ENCODE measurements around the gene HM13.
"Not testable (repeated sequence)": the region's sequence is repeated elsewhere in the genome, so short reads cannot be mapped to it uniquely, and the experiment has no call there.

Gene HM13

GRCh38 chr20:31543966-31544598 is 29.8 kb downstream of the HM13 start:
- peak; percentile 94 for DNase-seq

DNA sequence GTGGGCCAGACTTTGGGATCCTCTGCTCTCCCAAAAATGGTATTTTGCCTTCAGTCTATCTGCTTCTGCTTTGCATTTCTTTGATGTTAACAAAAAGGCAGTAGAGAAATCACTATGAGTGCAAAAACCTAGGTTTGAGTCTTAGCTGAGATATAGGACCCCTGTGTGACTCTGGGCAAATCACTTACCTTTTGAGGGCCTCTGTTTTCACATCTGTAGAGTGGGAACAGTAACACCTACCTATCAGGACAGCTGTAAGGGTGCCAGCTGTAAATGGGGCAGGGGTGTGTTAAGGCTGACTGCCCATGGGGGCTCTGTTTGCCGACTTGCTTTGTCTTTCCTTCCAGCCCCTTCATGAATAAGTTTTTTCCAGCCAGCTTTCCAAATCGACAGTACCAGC is 30.4 kb downstream of the HM13 start:
- DNase-seq, result no peak

DNA sequence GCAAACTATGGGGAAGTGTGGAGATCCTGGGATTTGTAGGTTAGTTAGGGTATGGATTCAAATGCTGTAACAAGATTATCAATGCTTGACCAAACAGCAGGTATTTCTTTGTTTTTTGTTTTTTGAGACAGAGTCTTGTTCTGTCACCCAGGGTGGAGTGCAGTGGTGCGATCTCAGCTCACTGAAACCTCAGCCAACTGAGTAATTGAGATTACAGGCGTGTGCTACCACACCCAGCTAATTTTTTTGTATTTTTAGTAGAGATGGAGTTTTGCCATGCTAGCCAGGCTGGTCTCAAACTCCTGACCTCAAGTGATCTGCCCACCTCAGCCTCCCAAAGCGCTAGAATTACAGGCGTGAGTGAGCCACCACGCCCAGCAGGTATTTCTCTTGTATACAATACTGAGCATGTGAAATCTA is 31.4 kb downstream of the HM13 start:
- not testable (repeated sequence) for DNase-seq

- DNase-seq, result peak; percentile 92
Observed at GRCh38 chr20:31547017-31547675, 32.9 kb downstream of the HM13 start.

DNA sequence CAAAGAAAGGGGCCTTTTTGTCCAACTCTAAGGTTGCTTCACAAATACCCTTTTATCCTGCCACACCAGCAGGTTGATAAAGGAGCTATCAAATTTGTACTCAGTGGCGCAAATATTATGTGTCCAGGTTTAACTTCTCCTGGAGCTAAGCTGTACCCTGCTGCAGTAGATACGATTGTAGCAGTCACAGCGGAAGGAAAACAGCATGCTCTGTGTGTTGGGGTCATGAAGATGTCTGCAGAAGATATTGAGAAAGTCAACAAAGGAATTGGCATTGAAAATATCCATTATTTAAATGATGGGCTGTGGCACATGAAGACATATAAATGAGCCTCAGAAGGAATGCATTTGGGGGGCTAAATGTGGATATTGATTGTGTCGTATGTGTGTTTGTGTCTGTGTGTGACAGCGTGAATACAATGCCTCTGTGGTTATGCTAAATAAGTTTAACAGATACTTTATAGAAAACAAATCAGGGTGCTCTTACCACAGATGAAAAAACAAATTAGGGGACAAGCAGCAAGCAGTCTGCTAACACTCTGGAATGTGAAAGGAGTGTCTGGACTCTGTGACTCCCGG is 33.6 kb downstream of the HM13 start:
- no peak for DNase-seq

- DNase-seq, result no peak
Observed at GRCh38 chr20:31548820-31549512, 34.7 kb downstream of the HM13 start.

GRCh38 chr20:31549513-31549880 is 35.3 kb downstream of the HM13 start:
- DNase-seq, result no peak

DNA sequence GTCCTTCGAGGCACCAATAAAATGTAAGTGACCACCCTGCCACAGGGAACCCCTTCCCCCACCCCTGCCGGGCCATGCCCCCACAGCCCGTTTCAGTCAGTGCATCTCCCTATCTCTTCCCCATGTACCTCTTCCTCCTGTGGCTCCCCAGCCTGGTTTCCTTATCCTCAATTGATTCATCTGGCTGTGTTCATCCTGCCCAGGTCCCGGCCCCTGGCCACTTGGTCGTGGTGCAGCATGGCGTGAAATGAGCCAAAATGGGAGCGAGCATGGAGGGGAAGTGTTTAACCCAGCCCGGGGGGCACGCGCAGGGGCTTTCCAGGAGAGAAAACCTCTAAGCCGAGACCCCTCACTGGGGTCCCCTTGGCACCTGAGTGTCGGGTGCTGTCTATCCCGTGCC is 35.9 kb downstream of the HM13 start:
- DNase-seq, result peak; percentile 43

- peak; percentile 53 for DNase-seq
Observed at GRCh38 chr20:31551163-31552081, 37.2 kb downstream of the HM13 start.

DNA sequence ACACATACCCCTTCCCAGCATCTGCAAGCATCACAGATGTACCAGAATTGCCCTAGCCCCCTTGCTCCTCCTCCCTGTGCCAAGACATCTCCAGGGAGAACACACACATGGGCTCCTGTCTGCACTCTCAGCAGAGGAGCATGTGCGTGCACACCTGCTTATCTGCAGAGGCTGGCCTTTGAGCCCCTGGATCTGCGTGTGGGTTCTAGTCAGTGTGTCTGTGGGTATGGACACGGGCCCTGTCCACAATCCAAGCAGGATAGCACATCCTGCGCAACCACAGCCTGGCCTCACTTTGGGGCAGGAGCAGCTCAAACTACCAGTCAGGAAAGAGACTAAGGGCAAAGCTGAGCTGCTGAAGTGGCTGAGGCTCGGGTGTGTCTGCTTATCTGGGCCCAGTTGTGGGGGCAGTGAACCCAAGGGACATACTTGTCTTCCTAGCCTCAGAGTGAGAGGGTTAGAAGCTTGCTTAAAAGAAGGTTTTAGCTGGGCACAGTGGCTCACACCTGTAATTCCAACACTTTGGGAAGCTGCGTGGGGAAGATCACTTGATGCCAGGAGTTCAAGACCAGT is 41.0 kb downstream of the HM13 start:
- peak; percentile 54 for DNase-seq

- DNase-seq, result no peak
Observed at GRCh38 chr20:31559704-31560093, 45.5 kb downstream of the HM13 start.

GRCh38 chr20:31560094-31560745 is 46.0 kb downstream of the HM13 start:
- DNase-seq, result peak; percentile 81

DNA sequence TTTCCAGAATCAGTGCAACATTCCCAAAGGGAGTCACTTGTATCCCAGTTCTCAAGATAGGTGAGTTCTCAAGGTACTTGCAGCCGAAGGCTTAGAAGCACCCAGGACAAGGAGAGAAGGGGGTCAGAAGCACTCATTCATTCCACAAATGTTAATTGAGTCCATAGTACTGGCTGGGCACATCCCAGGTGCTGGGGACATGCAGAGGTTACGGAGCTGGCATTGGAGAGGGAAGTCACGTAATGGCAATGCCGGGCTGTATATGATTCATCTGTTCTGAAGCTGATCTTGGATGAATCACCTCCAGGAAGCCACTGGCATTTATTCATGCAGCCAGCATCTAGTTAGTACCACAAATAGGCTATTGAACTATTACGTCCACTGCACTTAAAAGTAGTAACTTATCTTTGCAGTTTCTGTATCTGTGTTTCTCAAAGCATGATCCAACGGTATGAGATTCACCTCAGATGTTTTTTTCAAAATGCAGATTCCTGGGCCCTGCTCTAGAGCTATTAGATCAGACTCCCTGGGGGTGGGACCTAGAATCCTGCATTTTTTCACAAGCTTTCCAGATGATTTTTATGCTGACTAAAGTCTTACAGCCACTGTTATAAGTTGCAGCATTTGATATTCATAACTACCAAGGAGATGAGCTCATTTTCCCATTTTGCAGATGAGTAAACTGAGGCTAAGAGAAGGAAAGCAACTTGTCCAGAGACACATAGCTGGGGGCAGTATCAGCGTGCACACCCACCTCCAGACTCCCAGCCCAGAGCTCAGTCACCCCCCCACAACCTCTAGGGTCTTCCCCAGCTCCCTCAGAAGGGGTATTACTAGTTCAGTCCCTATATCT is 46.7 kb downstream of the HM13 start:
- peak; percentile 62 for DNase-seq

DNA sequence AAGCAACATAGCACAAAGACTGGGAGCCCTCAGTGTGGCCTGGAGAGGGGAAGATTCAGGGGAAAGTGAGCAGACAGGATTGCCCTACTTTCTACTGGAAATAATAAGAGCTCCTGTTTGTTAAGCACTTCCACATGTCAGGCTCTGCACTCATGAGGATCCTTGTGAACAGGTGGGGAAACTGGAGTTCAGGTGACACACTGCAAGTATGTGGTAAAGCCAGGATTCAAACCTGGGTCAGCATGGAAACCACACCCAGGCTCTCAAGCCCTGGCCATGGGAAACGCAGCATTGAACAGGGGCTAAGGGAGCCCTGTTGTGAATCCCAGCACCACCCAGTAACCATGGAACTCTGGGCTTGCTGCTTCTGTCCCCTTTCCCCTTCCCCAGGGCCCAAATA is 48.0 kb downstream of the HM13 start:
- peak; percentile 42 for DNase-seq

- no peak for DNase-seq
Observed at GRCh38 chr20:31564284-31564683, 50.0 kb downstream of the HM13 start.

- DNase-seq, result peak; percentile 38
Observed at GRCh38 chr20:31565699-31566318, 51.6 kb downstream of the HM13 start.

- peak; percentile 49 for DNase-seq
Observed at GRCh38 chr20:31566319-31566657, 52.0 kb downstream of the HM13 start.

- DNase-seq, result peak; percentile 67
Observed at GRCh38 chr20:31566658-31567379, 52.6 kb downstream of the HM13 start.

DNA sequence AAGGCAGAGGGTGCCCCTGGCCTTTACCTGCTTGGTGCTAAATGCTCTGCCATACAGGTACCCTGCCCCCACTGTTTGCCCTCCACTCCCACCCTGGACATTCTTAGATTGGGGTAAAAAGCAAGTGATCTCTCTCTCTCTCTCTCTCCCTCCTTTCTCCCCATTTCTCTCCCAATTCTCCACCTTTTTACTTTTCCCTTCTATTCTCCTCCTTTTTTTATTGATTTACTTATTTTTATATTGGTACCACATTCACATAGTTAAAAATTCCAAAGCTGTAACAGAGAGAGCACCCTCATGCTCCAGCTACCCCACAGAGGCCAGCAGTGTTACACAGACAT is 53.1 kb downstream of the HM13 start:
- DNase-seq, result no peak
